NCI-H748 (cell line): Measurements from ENCODE around the gene COX7A2L.
"Not testable (repeated sequence)": the region's sequence is repeated elsewhere in the genome, so short reads cannot be mapped to it uniquely, and the experiment has no call there.

Experiments used
- DNase-seq: peaks from one replicate; lab custom pipeline; 2025; ENCODE audit not compliant: unreplicated experiment; lab: John Stamatoyannopoulos, UW

COX7A2L gene

GRCh38 chr2:42360890-42361727 lies at the start of gene COX7A2L:
COX7A2L (minus strand) TSS chr2:42361217; CDS start chr2:42361161, 56 bp downstream.
- peak; percentile 92 for DNase-seq

- DNase-seq: no peak
These were observed 47.0 kb upstream of the COX7A2L start for GRCh38 chr2:42408009-42408408.

- DNase-seq: no peak
These were observed 46.5 kb upstream of the COX7A2L start for GRCh38 chr2:42407476-42407875.

- DNase-seq: no peak
These were observed 43.7 kb upstream of the COX7A2L start for GRCh38 chr2:42404676-42405075.

GRCh38 chr2:42401773-42402172 lies 40.8 kb upstream of the COX7A2L start:
- DNase-seq: no peak

DNA sequence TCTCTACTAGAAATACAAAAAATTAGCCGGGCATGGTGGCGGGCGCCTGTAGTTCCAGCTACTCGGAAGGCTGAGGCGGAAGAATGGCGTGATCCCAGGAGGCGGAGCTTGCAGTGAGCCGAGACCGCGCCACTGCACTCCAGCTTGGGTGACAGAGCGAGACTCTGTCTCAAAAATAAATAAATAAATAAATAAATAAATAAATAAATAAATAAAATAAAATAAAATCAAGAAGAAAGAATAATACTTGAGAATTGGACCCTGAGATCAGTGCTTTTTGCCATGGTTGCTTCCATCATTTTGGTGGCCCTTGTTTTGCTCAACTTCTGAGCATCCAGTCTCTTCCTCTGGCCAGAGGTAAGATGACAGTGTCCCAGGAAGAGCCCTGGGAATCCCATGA lies 37.0 kb upstream of the COX7A2L start:
- not testable (repeated sequence) for DNase-seq

DNA sequence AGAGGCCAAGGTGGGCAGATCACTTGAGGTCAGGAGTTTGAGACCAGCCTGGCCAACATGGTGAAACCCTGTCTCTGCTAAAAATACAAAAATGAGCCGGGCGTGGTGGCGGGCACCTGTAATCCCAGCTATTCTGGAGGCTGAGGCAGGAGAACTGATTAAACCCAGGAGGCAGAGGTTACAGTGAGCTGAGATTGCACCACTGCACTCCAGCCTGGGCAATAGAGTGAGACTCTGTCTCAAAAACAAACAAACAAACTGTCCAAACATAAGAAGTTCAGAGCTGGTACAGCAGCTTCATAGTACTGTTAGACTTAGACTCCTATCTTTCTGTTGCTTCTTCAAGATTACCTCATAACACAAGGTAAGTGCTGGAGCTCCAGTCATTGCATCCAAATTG lies 32.3 kb upstream of the COX7A2L start:
- DNase-seq: not testable (repeated sequence)

DNA sequence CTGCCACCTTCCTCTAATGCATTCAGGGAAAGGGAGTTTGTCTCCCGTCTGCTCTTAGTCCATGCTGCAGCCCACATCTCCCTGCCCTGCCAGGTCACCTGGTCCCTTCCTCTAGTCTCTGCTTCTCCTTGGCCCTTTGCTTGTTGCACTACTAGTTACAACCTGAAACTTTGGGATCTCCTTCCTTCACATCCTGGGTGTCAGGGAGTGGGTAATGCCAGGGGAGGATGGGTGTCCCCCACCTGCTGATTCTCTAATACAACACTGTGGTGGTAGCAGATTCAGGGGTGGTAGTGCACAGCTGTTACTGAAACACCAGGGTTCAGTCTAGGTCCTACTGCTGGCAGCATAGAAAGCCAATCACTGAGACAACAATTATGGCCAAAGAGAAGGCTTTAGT lies 31.2 kb upstream of the COX7A2L start:
- no peak for DNase-seq

DNA sequence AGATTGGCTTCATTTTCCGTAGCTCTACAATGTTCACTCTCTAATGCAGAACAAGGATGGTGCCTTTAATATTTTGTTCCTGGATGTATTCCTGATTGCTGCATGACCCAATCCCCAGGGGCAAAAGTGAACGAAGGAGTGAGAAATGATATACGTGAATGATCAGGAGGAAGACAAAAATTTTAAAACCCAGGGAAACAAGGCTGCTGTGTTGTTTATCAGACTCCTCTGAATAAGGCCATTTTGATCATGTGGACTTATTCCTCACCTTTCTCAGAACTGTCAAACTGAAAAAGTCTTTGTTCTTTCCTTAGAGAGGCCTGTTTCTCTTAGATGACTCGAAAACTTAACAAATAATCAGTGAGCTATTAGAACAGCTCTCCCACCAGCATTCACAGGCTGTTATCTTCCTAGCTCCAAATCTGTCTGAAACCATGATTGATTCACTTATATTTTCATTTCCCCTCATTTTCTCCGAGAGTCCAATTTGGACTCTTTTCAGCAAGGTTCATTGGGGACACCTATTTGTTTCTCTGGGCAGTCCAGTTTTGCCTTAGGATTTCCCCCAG lies 29.5 kb upstream of the COX7A2L start:
- DNase-seq: no peak

DNA sequence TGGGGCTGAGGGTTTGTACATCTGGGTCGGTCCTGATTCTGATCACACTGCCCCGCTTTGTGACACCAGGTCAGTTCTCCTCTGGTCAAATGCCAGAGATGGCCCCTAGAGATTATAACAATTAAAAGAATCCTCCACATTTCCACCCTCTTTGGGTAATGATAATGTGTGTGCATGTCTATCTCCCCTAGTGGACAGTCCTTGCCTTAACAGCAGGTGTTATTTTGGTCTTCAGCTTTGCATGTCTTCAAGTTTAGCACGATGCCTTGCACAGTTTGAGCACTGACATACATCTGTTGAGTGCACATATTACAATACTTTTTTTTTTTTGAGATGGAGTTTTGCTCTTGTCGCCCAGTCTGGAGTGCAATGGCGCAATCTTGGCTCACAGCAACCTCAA lies 25.7 kb upstream of the COX7A2L start:
- no peak for DNase-seq

DNA sequence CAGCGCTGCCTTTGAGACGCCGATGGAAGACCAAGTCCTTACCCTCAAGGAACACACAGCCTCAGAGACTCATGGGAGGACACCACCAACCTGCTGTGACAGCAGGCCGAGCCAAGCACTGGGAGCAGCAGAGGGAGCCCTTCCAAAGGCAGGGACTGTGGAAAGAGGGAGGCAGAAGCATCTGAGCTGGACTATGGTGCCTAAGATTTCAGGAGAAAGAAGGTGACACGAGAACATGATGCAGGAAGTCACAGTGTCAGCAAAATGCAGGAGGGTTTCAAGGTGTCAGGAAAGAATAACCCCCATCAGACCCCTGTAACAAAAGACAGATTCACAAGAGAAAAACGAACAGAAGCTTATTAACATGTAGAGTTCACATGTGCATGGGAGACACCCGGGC lies 24.2 kb upstream of the COX7A2L start:
- DNase-seq: peak; percentile 7

GRCh38 chr2:42383855-42384530 lies 23.0 kb upstream of the COX7A2L start:
- DNase-seq: no peak

GRCh38 chr2:42382144-42382543 lies 21.1 kb upstream of the COX7A2L start:
- no peak for DNase-seq

DNA sequence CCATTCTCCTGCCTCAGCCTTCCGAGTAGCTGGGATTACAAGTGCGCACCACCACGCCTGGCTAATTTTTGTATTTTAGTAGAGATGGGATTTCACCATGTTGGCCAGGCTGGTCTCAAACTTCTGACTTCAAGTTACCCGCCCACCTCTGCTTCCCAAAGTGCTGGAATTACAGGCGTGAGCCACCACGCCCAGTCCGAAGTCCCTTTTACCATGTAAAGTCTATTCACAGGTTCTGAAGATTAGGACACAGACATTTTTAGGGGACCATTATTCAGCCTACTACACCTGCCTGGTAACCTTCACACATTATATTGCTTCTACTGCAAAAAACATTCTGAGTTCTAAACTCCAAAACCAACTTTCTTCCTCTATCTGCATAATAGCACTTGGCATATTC lies 19.0 kb upstream of the COX7A2L start:
- not testable (repeated sequence) for DNase-seq

- DNase-seq: no peak
These were observed 17.4 kb upstream of the COX7A2L start for GRCh38 chr2:42378415-42378814.

DNA sequence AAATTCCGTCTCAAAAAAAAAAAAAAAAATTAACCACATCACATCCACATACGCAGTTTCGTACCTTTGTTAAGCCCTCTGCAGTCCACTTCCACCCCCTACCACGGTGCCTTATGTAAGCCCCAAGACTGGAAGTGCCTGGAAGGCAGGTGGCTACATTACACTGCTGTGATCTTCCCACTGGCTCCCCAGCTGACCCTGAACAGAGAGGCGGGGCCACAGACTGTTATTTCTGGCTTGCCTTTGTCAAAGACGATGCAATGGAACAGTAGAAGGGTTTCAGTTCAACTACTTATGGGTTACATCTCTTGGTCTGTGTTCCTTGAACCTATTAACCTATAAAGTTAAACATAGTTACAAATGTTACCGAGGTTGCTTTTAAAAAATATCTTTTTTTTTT lies 15.7 kb upstream of the COX7A2L start:
- no peak for DNase-seq

DNA sequence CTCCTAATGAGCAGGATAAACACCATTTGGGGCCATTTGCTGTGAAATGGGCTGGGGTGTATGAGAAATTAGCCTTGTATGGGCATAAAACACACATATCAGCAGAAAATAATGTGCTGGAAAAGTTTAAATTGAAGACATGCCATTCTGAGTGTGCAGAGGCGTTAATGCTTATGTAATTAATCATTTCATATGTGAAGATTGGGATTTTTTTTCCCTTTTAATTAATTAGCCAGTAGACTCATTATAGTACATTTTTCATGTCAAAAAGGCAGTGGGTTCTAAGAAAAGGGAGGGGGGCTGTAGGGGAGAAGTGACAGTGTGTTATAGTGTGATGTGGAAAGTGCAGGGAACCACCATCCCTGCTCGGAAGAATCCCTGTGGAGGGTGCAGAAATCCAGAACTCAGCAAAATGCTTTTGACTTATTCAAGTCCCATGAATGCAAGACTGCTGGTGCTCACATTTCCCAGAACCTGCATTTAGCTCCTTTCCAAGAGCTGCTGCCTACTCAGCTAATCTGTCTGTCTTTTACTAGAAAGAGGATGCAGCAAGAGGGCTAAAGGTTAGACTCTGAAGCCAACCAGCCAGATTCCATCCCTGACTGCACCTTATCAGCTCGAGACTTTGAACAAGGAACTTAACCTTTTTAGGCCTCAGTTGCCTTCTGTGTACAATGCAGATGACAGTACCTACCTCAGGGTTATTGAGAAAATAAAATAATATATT lies 11.6 kb upstream of the COX7A2L start:
- DNase-seq: no peak

- DNase-seq: peak; percentile 4
These were observed 10.8 kb upstream of the COX7A2L start for GRCh38 chr2:42371611-42372473.

GRCh38 chr2:42369532-42370229 lies 8.7 kb upstream of the COX7A2L start:
- DNase-seq: peak; percentile 83
